Measurements from ENCODE around the gene SULT1B1.

Gene SULT1B1

DNA sequence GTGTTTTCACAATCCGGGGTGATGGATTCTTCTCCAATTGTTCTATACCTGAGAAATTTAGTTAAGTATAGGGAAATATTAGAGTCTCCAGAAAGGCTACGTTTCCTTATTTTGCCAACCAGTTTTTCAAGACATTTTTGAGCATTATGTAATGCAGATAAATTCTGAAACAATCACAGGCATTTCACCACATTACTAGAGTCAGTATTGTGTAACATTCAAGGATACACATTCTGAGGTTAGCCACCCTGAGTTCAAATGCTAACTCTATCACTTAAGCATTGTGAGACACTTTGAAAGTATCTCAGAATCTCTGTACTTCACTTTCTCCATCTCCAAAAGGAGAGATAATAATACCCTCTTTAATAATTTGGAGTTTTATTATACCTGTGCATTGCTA, 10.6 kb downstream of the SULT1B1 start:
- DNase-seq (ENCODE audit: low read depth), result no peak

DNA sequence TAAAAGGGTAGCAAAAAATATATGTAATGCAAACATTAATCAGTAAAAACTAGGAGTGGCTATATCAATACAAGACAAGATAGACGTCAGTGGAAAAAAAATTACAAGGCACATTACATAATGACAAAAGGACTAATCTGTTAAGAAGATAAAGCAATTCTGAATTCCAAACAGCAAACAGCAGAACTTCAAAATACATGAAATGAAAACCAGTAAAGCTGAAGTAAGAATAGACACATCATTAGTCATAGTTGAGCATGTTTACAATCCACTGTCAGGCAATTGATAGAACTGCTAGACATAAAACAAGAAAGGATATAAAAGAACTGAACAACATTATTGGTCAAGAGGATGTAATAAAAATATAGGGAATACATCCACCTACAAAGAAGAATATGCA, 12.2 kb downstream of the SULT1B1 start:
- DNase-seq (ENCODE audit: low read depth), result no peak

DNA sequence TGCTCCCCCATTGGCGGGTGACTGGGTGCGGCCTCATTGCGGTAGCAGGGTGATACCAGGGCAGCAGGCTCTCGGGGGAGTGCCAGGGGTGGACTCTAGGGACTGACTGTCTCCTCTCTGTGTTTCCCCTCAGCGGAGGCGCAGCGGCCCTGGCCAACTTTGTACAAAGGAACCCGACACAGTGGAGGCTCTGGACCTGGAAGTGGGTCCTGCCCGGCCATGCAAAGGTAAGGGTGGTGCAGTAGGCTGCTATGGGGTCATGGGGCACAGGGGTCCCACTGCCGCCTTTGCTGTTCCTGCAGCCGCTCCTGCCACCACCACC, 16.3 kb downstream of the SULT1B1 start:
- no peak for DNase-seq (ENCODE audit: low read depth)

DNA sequence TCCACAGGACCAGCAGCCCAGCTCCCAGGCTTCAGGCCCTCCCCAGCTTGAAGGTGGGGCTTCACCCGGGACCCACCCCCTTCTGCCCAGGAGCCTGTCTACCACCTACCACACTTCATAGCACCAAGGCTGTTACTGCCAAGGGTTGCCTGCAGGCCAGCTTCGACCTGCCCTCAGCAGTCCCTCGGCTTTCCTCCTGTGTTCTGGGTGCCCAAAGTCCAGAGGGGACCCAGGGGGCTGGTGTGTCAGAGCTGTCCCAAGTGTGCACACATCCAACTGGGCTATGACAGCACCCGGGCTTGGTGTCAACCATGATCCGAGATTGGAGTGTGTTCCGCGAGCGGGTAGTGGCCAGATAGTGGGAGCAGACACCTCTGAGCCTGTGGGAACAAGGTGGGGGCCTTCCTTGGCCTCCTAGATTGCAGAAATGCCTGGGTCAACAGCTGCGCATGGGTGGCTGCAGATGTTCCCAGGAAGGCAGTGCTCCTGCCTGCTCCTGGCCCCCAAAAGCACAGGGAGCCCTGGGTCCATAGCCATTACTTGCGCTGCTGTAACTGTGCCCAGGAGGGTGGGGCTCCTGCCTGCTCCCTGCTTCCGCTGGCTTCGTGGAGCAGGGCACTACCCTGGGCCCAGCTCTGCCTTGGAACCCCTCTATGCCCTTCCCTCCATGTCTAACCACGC, 16.8 kb downstream of the SULT1B1 start:
- no peak for DNase-seq (ENCODE audit: low read depth)

DNA sequence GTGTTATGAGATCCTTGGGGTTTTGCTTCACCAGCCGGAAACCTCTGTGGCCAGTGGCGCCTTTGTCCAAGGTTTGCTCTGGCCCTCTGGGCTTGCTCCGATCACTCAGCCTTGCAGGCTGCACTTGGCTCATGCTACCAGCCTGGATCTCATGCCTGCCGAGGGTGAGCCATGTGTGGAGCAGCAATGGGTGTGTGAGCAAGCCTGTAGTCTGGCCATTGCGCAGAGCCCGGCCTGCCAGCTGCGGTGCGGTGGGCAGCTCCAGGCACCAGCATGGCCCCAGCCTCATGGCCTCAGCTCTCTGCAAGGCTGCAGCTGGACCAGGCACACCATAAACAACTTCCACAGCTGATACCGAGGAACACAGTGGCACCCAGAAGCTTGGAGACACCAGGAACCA, 17.8 kb downstream of the SULT1B1 start:
- DNase-seq (ENCODE audit: low read depth), result no peak

DNA sequence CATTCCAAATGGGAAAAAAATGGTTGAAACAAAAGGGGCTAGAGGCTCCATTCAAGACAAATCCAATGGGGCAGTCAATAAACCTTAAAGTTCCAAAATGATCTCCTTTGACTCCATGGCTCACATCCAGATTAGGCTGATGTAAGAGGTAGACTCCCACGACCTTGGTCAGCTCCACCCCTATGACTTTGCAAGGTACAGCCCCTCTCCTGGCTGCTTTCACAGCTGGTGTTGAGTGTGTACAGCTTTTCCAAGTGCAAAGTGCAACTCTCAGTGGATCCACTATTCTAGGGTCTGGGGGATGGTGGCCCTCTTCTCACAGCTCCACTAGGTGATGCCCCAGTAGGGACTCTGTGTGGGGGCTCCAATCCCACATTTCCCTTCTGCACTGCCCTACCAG, 21.5 kb downstream of the SULT1B1 start:
- no peak for DNase-seq (ENCODE audit: low read depth)

DNA sequence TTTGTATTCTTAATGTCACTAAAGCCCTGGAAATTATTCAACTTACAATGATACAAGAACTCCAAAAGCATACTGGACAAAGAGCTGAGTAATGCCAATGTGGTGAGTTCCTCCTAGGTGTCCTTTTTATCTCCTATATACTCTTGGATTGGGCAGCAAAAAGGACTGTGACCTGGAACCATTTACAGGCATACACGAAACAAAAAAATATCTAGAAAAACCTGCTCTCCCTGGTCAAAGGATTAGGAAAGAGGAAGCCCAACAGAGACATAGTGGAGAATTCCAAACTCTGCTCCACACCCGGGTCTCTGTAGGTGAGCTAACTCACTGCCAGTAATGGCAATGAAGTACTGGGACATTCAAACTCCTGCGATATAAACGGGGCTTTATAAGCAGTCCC, 25.3 kb downstream of the SULT1B1 start:
- DNase-seq (ENCODE audit: low read depth), result no peak

DNA sequence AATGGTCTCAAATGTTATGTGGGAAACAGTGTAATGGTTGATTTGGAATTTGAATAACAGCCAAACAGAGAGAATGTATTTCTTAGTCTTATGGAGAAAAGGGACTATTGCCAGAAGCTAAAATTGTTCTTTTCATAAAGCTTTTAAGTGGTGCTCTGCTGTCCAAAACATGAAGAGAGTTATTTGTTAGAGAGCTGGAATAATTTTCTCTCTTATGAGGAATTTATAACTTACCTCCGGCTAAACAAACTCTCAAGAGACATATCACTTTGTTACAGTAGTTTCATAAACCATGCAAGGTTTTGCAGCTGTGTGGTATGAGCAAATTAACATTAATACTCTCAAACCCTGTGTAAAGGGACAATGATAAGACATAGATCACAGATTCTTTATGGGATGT, 28.6 kb downstream of the SULT1B1 start:
- DNase-seq (ENCODE audit: low read depth), result no peak

DNA sequence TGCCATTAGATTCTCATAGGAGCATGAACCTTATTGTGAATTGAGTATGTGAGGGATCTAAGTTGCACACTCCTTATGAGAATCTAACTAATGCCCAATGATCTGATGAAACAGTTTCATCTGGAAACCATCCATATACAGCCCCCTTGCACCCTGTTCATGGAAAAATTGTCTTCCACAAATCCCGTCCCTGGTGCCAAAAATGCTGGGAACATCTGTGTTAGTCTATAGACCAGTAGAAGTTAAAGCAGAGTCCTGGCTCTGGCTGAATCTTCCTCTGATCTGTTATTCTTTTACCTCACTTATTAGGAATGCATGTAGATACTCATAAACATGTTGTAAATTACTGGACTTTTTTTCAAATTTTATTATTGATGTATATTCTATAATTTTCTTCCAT, 29.2 kb downstream of the SULT1B1 start:
- DNase-seq (ENCODE audit: low read depth), result no peak

DNA sequence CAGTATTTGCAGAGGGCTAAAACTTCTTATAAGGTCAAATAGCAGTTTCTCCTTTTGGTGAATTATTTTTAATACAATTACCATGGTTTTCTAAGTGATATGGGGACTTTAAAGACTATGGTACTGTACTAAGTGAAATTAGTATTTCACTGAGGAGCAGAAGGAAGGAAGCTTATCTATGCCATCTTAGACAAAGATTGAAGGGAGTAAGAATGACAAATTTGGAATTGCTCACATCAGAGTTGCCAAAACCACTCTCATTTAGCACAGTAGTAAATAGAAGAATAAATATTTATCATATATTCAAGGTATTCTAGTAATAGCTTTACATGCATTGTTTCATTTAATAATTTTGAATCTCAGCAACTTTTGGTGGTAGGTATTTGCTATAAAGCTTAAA, 30.4 kb downstream of the SULT1B1 start:
- DNase-seq (ENCODE audit: low read depth), result no peak

DNA sequence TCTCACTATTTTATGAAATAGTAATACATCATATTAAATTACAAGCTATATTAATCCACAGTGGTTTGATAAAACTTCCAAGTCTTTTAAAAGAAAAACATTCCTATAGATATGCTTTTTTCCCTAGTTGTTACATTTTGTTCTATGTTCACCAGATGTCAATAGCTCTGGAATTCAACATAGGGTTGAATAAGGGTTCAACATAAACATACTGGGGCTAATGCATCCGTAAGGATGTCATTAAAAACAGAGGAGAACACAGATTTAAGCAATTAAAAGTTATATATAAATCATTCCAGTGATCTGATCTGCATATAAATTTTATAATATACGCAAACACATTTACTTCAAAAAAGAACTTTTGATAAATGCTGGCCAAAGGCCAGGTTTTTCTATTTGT, 32.5 kb downstream of the SULT1B1 start:
- DNase-seq (ENCODE audit: low read depth), result no peak

DNA sequence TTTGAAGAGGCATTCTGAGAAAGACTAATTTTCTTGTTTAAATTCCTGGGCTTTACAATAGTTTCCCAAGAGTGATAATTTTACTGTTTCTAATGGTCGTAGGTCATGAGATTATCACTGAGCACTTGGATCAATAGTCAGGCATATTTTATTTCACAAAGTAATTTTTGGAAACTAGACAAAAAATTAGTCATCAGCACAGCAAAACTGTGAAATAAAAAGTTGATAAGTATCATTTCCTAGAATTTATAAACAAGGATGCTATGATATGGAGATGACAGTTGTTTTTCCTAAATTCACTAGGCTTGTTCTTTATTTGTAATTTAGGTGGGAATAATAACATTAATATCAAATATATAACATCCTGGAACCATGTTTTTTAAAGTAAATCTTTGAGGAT, 33.0 kb downstream of the SULT1B1 start:
- no peak for DNase-seq (ENCODE audit: low read depth)

DNA sequence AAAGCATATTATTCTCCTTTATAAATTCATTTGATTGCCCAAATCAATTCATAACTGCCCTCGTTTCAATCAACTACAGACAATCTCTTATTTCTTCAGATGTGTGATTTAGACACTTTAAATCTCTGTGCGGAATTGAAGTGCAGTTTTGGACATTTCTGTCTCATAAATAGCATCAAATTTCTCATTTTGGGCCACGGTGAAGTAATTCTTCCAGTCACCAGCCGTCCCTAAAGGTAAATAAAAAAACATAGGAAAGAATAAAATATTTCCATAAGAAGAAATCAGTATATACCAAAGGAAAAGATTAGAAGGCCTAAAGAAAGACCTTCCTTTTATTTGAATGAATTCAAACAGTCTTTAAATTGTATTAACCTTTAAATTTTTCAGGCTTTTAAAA, 33.4 kb downstream of the SULT1B1 start:
- DNase-seq (ENCODE audit: low read depth), result no peak

DNA sequence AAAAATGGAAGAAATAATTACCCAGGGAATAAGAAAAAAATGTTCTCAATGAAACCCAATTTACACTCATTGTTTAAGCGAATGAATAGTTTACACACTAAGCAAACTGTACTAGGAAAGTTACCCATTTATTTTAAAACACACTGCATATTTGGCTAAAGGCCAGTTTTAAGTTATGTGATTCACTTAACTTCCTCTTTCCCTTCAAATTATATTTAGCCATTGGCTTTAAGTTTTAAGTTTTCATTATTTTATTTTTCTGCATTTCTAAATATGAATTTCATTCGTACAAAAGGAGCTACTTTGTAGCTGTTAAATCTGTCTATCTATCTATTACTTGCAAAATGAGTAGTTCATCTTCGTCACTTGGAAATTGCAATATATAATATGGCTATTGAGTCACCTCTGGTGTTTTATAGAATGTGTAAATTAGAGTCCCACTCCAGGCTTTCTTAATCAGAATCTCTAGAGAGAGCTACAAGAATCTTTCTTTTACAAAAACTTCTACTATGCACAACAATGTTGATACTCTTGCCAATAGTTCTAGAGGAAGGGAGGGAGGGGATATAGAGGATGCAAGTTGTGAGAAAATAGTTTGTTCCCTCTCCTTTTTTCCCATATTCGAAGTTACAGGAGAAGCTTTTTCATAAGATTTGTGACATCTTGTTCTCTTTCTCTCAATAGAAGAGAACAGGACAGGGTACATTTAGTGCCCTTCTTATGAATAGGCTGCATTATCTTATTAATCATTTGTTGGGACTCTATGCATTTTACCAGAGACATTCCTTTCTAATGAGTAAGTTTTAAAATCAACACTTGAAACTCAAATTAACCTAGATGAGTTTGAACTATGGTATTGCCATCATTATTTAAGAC, 41.8 kb downstream of the SULT1B1 start:
- DNase-seq (ENCODE audit: low read depth), result no peak

DNA sequence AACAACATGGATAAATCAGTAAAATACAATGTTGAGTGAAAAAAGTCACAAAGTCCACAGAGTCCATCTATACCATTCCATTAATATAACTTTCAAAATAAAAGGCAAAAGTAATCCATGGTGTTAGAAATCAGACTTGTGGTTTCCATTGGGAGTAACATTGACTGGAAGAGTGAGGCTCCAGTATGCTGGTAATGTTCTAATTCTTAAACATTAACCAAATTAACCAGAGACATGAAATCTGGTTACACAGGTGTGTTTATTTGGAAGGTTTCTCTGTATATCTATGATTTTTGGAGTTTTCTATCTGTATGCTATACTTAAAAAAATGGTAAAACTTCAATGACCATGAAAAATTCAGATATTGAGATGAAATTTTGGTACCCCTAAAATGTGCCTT, 42.6 kb downstream of the SULT1B1 start:
- DNase-seq (ENCODE audit: low read depth), result no peak

DNA sequence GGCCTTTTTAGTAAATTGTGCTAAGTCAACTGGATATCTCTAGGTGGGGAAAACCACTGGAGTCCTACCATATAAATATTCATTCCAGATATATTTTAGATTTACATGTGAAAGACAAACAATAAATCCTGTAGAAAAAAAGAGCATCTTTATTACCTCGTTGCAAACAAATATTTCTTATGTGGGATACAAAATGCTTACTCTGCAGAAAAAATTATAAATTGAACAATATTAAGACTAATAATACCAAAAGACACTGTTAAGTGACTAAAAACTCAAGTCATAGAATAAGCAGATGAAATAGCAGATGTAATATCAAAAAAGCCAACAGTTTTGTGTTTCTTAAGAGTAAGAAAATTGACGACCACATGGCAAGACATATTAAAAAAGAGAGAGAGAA, 43.8 kb downstream of the SULT1B1 start:
- DNase-seq (ENCODE audit: low read depth), result no peak

DNA sequence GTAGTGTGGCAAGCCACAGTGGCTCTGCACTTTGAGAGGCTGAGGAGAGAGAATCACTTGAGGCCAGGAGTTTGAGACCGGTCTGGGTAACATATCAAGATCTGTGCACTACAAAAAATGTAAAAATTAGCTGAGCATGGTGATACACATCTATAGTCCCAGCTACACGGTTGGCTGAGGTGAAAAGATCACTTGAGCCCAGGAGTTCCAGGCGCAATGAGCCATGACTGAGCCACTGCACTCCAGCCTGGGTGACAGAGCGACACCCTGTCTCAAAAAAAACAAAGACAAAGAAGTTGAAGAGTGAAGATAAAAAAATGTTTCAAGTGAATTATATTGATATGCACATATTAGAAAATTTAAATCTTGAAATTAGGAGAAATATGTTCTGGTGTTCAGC, 46.3 kb downstream of the SULT1B1 start:
- DNase-seq (ENCODE audit: low read depth), result no peak

DNA sequence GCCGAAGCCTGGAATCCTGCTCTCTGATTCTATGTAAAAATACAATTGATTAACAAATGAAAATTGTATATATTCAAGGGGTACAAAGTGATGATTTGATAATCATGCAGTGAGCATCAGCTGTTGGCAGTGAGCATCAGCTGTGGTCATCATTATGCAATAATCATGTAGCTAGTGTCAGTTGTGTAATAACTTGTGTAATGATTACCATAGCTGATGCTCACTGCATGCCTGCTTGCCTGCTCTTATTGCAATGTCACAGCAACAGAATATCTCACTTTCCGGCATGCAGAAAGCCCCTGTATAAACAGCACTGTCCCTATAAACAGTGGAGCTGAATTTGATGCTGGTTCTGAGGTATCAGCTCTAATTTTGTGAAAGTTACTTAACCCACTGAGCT, 46.8 kb downstream of the SULT1B1 start:
- no peak for DNase-seq (ENCODE audit: low read depth)

DNA sequence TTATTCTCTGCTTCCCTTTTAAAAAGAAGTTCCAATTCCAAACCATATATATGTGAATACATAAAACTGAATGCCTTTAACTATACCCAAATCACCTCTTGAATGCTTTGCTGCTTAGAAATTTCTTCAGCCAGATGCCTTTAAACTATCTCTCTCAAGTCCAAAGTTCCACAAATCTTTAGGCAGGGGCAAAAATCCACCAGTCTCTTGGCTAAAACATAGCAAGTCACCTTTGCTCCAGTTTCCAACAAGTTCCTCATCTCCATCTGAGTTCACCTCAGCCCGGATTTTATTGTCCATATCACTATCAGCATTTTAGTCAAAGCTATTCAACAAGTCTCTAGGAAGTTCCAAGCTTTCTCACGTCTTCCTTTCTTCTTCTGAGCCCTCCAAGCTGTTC, 49.8 kb downstream of the SULT1B1 start:
- DNase-seq (ENCODE audit: low read depth), result no peak

DNA sequence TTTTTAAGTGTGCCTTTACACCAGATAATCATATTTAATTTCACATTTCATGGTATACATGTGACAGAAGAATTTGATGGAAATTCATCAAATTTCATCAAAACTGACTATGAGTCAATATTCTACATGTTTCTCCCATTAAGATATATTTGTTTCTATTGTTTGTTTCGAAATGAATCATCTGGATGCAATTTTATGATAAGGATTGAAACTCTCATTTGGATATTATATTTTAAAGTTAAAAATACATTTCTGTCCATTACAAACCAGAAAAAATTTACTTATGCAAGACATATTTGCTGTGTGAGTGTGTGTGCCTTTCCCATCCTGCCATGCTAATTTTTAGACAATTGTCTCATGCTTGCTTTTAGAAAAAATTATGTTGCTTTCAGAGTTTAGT, 52.2 kb downstream of the SULT1B1 start:
- no peak for DNase-seq (ENCODE audit: low read depth)

DNA sequence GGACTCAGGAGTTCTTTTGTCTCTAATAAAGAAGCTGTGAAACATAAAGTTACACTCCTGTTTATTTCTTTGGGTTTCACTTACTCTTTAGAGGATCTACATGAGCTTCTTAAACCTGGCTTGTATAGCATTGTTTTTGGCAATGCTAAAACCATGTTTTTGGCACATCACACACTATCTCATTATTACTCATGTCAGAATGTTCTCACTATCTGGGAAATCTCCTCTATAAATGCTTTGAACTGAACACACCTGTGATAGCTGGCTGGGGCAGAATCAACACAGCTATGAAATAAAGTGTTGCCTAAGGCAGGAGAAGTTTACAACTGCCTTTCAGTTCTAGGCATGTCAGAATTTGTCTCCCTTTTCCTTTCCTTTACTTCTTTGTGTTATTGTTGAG, 52.6 kb downstream of the SULT1B1 start:
- no peak for DNase-seq (ENCODE audit: low read depth)

DNA sequence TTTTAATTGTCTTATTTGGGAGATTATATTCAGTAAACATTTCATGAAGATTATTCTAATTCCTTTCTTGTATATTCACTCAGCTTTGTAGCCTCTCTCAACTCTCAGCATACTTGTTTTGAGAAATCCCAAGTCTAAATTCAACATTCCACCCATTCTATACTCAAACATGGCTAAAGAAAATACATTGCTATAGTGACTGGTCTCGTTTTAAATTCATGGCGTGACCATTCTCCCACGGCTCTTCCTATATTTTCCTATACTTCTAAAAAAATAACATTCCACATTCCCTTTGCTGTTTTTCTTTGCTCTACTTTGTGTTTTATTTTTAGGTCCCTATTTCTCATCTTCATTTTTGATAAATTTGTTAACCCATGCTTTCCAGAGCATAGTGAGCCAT, 58.2 kb downstream of the SULT1B1 start:
- no peak for DNase-seq (ENCODE audit: low read depth)

DNA sequence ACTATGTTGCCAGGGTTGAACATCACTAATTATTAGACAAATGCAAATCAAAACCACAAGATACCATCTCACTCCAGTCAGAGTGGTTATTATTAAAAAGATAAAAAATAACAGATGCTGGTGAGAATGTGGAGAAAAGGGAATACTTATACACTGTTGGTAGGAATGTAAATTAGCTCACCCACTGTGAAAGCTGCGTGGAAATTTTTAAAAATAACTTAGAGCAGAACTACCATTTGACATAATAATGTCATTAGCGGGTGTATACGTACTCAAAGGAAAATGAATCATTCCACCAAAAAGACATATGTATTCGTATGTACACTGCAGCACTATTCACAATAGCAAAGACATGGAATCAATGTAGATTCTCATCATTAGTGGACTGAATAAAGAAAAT, 58.7 kb downstream of the SULT1B1 start:
- DNase-seq (ENCODE audit: low read depth), result no peak
